ENCODE measurements around the gene POMT2.

Gene POMT2

GRCh38 chr14:77250927-77251326 lies 69.8 kb downstream of the POMT2 start:
- H3K4me3 ChIP-seq (ENCODE audit: low read depth, low read length) = no peak overlapping the region
- no peak for DNase-seq (ENCODE audit: low read depth)

DNA sequence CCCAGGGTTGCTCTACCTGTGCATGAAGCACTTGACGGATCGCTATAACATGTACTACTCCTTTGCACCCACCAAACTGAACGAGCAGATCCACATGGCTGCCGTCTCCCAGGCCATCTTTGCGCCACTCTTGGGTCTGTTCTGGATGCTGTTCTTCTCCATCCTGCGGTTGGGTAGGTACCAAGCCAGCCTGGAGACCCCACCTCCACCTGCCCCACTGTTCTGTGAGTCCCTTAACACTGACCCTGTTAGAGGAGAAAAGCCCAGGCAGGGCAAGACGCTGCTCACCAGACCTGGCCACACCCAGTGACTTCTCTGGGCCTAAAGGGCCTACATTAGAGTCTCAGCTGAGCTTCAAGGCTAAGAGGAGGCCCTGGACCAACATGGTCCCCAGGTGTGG lies 71.4 kb downstream of the POMT2 start:
- no peak for DNase-seq (ENCODE audit: low read depth)
- no peak overlapping the region for H3K4me3 ChIP-seq (ENCODE audit: low read depth, low read length)

GRCh38 chr14:77248666-77249065 lies 72.0 kb downstream of the POMT2 start:
- no peak overlapping the region for H3K4me3 ChIP-seq (ENCODE audit: low read depth, low read length)
- DNase-seq (ENCODE audit: low read depth) = no peak

GRCh38 chr14:77246784-77247183 lies 73.9 kb downstream of the POMT2 start:
- no peak overlapping the region for H3K4me3 ChIP-seq (ENCODE audit: low read depth, low read length)
- no peak for DNase-seq (ENCODE audit: low read depth)

- no peak overlapping the region for H3K4me3 ChIP-seq (ENCODE audit: low read depth, low read length)
- no peak for DNase-seq (ENCODE audit: low read depth)
Measured at GRCh38 chr14:77245820-77246219, 74.9 kb downstream of the POMT2 start.

- DNase-seq (ENCODE audit: low read depth) = no peak
Measured at GRCh38 chr14:77243853-77244252, 76.8 kb downstream of the POMT2 start.

DNA sequence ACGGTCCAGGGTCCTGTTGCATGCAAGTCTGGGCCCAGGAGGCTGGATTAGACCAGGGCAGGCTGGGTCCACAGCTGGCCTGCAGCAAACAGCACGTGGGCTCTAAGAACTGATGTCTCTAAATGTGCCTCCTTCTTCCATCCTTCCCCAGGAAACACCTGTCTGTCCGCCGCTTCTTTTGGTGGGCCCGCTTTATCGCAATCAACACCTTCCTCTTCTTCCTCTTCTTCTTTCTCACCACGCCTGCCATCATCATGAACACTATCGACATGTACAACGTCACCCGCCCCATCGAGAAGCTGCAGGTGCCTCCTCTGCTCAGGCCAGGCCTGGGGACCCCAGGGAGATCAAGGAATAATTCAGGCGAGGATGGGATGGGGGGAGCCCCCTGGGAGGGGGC lies 77.9 kb downstream of the POMT2 start:
- H3K4me3 ChIP-seq (ENCODE audit: low read depth, low read length) = no peak overlapping the region

More at GRCh38 chr14:77243853-77244252, 76.8 kb downstream of the POMT2 start:
- H3K4me3 ChIP-seq (ENCODE audit: low read depth, low read length) = no peak overlapping the region

DNA sequence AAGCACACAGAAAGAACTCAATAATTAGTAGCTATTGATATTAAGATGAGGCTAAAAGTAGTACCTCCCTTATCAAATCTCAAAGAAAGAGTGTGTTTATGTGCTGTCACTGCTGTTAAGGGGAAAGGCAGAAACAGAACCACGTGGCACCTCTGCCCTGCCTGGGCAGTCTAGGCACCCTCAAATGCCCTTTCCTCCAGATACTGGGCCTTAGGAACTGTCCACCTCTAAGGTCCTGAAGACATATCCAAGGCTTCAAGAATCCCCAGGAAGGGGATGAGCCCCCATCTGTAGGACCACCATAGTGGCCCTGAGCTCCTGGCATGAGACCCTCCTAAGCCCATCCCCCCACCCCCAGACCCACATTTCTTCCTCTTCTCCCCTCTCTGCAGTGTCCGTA lies 78.7 kb downstream of the POMT2 start:
- H3K4me3 ChIP-seq (ENCODE audit: low read depth, low read length) = no peak overlapping the region
- DNase-seq (ENCODE audit: low read depth) = no peak

More for the DNA sequence above, 77.9 kb downstream of the POMT2 start:
- DNase-seq (ENCODE audit: low read depth) = no peak

DNA sequence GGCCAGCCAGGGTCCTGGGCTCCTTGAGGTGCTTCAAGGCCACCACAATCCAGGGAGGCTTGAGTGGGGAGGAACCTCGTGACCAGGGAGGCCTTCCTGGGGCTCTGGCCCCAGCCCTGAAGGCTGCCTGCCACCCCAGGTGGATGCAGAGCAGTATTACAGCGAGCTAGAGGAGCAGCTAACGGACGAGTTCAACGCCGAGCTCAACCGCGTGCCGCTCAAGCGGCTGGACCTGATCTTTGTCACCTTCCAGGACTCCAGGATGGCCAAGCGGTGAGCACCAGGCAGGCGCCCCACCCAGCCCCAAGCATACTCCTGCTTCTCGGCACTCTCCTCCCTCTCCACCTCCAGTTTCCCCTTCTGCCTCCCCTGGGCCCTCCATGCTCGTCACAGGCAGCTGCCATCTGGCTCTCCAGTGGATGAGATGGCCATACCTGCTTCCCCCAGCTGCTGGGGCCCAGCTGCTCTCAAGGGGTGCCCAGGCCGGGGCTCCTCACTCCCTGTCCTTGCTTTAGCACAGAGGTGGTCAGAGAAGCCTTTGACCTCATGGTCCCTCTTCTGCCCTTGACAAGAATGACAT lies 80.3 kb downstream of the POMT2 start:
- H3K4me3 ChIP-seq (ENCODE audit: low read depth, low read length) = no peak overlapping the region
- no peak for DNase-seq (ENCODE audit: low read depth)

DNA sequence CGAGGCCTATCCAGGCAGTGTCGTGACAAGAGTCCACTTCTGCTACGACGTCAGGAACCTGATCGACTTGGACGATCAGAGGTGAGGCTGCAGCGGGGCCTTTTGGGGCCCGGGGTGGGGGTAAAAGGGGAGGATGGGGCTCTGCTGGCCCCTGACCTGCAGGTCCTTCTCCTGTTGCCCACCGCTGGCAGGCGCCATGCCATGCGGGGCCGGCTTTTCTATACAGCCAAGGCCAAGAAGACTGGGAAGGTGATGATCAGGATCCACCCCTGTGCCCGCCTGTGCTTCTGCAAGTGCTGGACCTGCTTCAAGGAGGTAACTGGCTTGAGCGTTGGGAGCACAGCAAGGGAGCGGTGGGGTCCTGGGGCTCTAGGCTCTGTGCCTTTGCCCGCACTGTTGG lies 81.3 kb downstream of the POMT2 start:
- no peak for DNase-seq (ENCODE audit: low read depth)
- no peak overlapping the region for H3K4me3 ChIP-seq (ENCODE audit: low read depth, low read length)

DNA sequence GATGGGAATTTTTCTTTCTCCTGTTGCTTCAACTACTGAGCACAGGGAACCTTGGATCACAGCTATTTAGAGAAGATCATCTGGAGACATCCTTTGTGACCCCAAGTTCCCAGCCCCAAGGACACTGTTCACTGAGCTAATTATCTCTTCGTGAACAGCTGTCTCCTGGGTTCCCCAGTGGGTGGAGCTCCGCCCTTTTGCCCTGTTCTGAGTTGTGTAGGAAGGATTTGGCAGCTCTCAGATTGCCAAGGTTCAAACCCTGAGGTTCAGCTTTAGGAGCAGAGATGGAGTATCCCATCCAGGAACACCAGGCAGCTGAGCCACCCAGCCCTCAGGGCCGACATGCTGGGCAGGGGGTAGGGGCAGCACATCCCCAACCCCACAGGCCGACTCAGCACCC lies 81.7 kb downstream of the POMT2 start:
- no peak for DNase-seq (ENCODE audit: low read depth)

GRCh38 chr14:77238356-77238755 lies 82.3 kb downstream of the POMT2 start:
- DNase-seq (ENCODE audit: low read depth) = no peak
- no peak overlapping the region for H3K4me3 ChIP-seq (ENCODE audit: low read depth, low read length)

More for the DNA sequence above, 81.7 kb downstream of the POMT2 start:
- H3K4me3 ChIP-seq (ENCODE audit: low read depth, low read length) = no peak overlapping the region

GRCh38 chr14:77236814-77237213 lies 83.9 kb downstream of the POMT2 start:
- no peak overlapping the region for H3K4me3 ChIP-seq (ENCODE audit: low read depth, low read length)
- no peak for DNase-seq (ENCODE audit: low read depth)

DNA sequence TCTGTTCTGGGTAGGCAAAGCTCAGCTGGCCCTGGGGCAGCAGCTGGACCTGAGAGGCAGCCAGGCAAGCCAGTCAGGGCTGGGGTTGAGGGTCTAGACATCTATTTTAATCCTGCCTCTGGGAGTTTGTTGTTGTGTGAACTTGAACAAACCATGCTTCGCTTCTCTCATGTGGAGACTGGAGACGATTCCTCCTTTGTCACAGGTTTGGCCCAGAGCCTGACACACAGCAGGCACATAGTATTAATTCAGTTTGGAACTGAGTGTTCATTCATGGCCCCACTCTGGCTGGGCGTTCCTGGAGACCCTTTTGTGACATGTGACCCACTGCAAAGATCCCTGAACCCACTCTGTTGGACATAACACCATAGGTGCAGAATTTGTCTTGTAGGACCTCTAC lies 89.0 kb downstream of the POMT2 start:
- H3K4me3 ChIP-seq (ENCODE audit: low read depth, low read length) = no peak overlapping the region
- no peak for DNase-seq (ENCODE audit: low read depth)

- H3K4me3 ChIP-seq (ENCODE audit: low read depth, low read length) = no peak overlapping the region
- DNase-seq (ENCODE audit: low read depth) = no peak
Measured at GRCh38 chr14:77230914-77231313, 89.8 kb downstream of the POMT2 start.

- no peak for DNase-seq (ENCODE audit: low read depth)
Measured at GRCh38 chr14:77228056-77228455, 92.6 kb downstream of the POMT2 start.

GRCh38 chr14:77225892-77226557 lies 94.7 kb downstream of the POMT2 start:
- H3K4me3 ChIP-seq (ENCODE audit: low read depth, low read length) = no peak overlapping the region
- DNase-seq (ENCODE audit: low read depth) = no peak

More at GRCh38 chr14:77228056-77228455, 92.6 kb downstream of the POMT2 start:
- no peak overlapping the region for H3K4me3 ChIP-seq (ENCODE audit: low read depth, low read length)

DNA sequence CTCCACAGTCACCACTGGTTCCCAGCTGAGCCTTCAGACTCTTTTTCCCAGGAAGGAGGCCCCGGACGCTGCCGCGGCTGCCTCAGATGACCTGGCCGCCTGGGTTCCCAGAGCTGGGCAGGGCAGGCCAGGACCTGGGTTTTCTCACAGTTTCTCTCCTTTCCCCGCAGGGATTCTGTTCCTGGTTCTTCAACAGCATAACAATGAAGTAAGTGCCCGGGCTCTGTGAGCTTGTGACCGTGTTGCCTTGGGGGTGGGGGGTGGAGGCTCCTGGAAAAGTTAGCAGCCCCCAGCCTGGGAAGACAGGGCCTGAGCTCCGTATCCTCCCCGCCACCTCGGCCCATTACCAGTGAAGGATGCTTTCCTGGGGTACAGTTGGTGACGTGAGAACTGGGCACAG lies 95.4 kb downstream of the POMT2 start:
- no peak for DNase-seq (ENCODE audit: low read depth)
- no peak overlapping the region for H3K4me3 ChIP-seq (ENCODE audit: low read depth, low read length)

All from skeletal muscle cell (primary cell).